GM18526 (cell line): ENCODE measurements around the gene EIF4E2.

Experiments used
- POLR2A ChIP-seq: IDR thresholded peaks from 3 replicates; pipeline ENCODE4 v1.6.1; 2011; ENCODE audit not compliant: insufficient read length; ENCODE audit errors: extremely low read depth

Gene EIF4E2, protein sequence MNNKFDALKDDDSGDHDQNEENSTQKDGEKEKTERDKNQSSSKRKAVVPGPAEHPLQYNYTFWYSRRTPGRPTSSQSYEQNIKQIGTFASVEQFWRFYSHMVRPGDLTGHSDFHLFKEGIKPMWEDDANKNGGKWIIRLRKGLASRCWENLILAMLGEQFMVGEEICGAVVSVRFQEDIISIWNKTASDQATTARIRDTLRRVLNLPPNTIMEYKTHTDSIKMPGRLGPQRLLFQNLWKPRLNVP

DNA sequence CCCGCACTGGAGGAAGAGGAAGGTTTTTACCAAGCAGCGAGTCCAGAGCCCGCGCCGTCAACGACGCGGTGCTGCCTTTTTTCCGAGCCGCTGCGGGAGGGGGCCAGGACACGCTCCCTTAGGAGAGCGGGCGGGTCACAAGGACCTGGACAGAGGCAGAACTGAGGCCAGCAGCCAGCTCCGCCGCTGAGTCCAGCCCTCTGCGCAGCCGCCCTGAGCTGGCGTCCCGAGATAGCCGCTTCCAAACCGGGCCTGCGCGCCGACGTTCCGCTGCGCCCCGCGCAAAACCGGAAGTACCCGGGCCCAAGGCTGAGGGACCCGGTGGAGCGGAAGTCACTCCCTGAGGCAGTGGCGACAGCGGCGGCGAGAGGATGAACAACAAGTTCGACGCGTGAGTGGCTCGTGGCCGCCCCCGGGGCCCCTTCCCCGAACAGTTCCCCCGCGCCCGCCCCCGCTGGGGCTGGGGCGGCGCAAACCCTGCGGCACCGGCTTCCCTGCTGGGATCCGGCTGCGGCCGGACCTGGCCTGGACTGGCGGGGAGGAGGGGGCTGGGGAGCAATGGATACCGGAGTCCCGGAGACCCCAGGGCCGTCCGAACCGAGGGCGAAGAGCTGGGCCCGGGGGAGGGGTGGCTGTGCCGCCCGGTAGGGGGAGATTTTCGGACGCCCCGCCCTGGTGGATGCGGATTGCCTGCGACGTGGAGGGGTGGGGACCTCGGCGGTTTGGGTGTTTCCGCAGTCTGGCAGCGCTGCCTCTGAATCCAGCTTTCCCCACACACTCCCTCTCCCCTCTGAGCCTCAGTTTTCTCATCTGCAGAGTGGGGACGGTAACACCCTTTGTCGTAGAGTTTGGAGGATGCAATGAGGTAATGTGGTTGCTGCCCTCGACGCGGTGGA lies at the start of gene EIF4E2, which contains the start of gene TIGD1:
Gene EIF4E2 (plus strand): TSS at position 336 of the 896 bp plus-strand sequence. CDS start 36 bp downstream, at position 372.
Gene TIGD1 (minus strand): TSS at position 204 of the 896 bp plus-strand sequence. CDS start 675 bp downstream, outside the sequence.
- peak; percentile 96 for TF ChIP-seq POLR2A

DNA sequence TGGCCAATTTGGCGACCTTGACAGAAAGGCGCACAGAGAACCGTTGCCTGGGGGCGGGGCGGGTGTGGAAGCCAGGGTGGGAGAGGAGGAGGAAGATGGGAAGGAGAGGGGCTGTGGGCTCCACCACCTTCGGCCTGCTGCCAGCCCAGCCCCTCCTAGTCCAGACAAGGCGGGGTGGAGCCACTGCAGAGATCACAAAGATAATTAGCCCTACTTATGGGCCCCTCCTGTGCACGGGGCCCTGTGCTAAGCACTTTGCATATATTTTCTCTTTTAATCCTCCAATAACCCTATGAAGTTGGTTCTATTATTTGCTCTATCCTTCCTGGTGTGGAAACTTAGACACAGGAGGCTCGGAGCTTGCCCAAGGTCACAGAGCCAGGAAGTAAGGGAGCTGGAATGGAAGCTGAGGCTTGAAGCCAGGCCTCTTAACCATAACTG lies 49.1 kb upstream of the EIF4E2 start:
- no peak for TF ChIP-seq POLR2A

DNA sequence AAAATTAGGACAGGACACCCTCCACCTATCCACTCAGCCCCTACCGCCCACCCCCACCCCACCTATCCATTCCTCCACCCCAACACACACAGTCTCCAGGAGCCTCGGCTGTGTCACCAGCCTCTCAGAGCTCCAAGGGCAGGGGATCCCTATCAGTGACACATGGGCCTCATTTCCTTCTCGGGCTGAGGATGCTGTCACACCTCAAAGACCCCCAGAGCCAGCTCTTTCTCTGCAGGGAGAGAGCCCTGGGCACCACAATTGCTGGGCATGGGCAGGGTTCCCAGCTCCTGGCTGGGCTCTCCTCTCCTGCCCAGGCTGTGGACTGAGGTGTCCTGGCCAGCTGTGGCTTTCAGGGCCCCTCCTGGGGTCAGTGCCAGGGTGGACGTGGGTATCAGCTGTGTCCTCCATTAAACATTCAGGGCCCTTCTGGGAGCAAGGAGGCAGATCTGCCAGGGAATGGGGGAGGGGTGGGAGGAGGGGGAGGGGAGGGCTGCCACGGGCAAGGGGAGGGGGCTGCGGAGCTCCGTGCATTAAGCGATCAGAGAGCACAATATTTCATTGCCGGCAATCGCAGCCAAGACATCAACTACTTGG lies 48.6 kb upstream of the EIF4E2 start:
- TF ChIP-seq POLR2A: no peak

DNA sequence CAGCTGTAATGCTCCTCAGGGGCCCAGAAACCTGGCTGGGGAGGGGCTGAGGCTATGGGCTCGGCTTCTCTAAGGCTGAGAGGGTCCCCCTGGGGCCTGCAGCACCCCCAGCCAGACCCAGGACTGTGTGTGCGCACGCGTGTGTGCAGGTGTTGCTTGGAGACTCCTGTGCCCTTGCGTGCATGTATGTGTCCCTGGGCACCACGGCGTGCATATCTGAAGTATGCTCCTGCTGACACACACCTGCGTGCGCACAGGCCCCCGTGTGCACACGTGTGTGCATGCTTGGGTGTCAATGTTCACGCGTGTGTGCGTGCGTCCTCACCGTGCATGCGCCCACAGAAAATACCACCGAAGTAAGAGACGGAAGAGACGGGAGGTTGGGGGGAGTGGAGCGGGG lies 48.0 kb upstream of the EIF4E2 start:
- TF ChIP-seq POLR2A: no peak

DNA sequence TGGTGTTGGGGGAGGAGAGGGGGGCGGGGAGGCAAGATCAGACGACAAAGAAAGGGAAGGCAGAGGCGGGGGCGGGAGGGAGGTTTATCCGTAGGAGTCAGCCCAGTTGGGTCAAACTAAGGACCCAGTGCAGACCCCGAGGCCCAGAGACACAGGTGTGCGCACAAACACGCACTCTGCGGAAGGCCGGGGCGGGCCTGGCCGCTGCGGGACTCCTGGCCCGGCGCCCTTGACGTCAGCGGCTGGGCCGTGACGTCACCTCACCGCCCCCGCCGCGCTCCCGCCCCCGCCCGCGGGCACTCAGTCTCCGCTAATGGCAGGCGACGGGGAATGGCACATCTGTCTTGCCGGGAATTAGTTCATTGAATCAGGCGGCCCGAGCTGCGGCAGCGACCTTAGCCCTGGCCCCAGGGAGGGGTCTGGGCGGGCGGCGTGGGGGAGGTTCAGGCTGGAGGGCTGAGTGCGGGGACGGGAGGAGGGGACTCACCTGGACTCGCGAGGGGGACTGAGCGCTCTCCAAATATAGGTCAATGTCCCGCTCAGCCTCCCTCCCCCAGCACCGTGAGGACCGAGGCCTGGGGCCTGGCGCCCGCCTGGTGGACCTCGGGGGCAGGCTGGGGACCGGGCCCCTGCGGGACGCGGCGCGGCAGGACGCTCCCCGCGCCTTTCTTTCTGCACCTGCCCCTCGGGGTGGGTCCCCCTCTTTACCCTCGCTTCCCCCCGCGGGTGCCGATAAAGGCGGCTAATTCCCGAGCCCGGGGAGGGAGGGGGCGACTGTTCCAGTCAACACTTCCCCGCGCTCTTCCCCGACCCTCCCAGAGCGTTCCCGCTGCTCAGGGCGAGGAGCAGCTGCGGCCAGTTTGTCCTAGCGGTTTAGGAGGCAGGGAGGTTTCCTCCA lies 47.3 kb upstream of the EIF4E2 start:
- no peak for TF ChIP-seq POLR2A

DNA sequence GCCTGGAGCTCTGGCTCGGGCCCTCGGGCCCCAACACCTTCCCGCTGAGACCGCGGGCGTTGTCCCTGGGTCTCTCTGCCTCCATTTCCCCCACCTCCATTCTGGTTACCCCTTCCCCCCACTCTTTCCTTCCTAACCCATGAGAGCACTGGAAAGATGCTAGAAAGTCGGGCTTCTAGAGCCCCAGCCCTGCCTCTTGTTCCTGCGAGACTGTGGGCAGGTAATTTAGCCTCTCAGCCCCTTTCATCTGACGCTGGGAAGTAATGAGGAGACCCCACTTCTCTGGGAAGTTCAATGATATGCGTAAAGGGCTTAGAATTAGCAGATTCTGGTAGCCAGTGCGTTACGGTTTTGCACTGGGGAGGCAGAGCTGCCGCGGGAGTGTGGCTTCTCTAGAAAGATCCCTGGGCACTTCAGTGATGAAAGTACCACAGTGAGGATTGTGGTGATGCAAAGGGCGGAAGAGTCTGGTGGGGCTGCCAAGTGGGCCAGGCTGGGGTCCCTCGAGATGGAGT lies 46.6 kb upstream of the EIF4E2 start:
- no peak for TF ChIP-seq POLR2A

DNA sequence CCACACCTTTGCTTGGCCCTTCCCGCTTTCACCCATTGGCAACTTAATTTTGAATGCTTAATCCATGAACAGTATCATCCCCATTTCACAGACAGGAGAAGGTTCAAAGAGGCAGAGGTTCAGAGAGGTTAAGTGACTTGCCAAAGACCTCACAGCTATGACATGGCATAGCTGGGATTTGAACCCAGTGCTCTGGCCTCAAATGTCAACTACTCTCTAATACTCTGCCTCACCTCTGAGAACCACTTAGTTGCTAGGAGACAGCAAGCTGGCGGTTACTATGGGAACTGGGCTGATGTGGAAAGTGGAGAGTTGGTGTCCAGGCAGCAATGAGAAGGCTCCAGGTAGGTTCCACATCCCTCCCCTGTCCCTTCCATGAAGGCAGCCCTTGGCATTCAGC lies 46.1 kb upstream of the EIF4E2 start:
- TF ChIP-seq POLR2A: no peak

DNA sequence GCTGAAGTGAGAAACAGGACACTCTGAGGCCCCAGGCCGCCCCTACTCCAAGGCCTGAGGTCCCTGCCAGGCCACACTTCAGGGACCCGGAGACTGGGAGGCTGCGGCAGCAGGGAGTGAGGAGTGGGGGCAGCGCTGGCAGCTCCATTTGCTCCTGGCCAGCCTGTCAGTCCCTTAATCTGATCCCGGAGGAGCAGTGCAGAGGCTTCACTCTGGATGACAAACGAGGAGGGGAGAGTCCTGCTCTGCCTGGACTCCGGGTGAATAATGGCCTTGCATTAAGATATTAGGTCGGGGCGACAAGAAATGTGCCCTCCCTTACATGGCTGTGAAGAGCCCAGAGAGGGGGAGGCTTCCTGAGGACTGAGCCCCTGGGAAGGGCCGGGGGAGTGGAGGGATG lies 44.6 kb upstream of the EIF4E2 start:
- TF ChIP-seq POLR2A: no peak

DNA sequence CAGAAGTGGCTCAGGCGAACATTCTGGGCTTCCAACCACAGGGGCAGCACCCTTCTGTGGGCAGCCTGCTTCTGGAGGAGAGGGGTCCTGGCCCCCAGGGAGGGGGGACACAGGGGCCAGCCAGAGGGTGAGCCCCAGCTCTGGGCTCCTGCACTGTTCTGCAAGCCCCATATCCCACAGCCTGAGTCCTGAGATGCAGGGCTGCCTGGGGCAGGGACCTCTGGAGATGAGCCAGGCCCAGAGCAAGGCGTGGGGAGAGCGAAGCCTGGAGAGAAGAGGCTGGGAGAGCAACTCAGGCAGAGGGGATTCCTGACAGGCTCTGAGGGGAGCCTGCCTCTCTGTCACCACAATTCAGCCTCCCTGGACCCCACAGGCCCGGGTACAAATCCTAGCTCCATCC lies 43.8 kb upstream of the EIF4E2 start:
- TF ChIP-seq POLR2A: no peak

DNA sequence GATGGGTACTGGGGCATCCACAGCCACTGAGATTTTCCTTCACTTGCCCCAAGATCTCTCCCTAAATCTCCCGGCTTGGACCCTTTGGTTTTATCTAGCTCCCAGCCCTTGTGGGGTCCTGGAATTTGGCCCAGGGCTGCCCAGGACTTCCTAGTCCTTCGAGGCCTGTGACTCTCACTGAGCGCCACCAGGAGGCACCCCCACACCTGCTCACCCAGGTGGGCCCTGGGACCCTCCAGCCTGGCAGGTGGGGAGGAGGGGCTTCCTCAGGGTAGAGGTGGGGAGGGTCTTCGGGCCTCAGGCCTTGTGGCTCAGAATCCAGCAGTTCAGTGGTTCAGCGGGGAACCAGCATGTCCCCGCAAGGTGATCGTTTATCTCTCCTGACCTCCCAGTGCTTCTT lies 42.2 kb upstream of the EIF4E2 start:
- no peak for TF ChIP-seq POLR2A

DNA sequence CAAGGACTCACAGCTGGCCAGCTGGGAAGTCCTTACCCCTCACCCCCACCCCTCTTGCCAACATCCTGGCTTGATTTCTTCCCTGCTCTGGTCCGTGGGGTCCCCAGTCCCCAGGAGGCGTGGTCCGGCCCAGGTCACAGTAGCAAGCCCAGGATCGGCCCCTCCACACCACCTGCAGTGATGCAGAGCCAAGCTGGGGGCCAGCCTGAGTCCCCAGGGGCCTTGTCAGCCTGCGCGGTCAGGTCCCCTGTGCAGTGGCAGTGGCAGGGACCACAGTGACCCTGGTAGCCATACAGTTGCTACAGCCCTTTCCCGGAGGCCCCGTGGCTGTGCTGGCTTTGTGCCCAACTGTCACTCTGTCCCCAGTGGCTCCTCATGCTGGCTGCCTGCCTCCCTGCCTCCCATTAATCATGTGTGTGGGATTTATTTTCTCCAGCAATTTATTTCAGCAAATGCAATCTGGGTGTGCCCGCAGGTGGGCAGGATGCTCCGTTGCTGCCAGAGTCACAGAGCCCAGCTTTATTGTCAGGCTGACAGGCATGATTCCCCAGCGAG lies 39.1 kb upstream of the EIF4E2 start:
- TF ChIP-seq POLR2A: no peak

DNA sequence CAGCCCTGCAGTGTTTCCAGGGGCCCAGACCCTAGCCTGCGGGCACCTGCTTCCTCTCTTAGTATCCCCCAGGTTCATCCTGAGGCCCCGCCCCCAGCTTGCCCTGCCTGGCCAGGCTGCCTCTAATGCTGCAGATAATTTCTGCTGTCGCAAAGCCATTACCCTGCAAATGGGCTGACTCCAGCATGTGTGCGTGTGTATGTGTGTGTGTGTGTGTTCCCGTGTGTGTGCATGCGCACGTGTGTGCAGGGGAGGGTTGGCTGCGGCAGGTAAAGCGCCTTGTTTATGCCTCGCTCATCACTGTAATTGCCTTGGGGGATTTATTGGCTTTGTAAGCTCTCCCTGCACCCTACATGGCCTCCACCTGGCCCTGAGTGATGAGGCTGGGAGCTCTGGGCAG lies 37.9 kb upstream of the EIF4E2 start:
- TF ChIP-seq POLR2A: no peak

DNA sequence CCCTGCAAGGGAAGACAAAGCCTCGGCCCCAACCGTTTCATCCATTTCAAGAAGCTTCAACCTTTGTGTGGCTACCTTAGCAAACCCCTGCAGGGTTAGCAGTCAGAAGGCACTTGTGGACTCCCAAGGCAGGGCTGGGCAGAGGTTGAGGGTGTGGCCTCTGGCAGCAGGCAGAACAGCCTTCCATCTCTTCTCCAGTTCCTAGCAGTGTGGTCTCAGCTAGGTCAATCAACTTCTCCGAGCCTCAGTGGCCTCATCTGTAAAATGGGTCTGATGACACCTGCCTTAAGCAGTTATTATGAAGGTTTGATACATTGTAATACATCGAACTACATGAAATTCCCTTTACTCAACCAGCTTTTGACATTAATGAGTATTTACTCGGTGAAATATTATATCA lies 37.1 kb upstream of the EIF4E2 start:
- no peak for TF ChIP-seq POLR2A

DNA sequence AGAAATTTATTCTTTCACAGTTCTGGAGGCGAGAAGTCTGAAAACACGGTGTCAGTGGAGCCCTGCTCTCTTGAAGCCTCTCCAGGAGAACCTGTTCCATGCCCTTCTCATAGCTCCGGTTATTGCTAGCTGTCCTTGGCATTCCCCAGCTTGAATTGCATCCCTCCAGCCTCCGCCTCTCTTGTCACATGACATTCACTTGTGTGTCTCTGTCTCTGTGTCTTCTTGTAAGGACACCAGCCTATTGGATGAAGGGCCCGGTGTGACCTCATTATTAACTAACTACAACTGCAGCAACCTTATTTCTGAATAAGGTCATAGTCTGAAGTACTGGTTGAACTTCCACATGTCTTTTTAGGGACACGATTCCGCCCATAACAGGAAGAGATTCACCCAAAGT lies 34.9 kb upstream of the EIF4E2 start:
- no peak for TF ChIP-seq POLR2A
